ENCODE data around the gene TKTL2.

DNA sequence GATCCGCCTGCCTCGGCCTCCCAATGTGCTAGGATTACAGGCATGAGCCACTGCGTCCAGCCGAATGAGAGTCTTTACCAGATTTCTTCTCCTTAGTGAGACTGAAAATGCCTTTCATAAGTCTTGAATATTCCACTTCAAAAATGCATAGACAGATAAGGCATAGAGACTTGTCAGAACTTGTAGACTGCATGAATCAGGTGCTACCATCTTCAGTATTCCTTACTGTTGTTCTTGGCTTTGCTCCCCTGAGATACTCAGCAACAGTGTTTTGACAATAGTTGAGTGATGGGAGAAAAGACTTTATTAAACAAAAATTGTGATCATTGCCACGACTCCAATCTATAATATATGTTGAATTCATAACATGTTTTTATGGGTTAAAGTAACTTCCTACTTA, 11.0 kb downstream of the TKTL2 start:
- TF ChIP-seq, protein P1, sequence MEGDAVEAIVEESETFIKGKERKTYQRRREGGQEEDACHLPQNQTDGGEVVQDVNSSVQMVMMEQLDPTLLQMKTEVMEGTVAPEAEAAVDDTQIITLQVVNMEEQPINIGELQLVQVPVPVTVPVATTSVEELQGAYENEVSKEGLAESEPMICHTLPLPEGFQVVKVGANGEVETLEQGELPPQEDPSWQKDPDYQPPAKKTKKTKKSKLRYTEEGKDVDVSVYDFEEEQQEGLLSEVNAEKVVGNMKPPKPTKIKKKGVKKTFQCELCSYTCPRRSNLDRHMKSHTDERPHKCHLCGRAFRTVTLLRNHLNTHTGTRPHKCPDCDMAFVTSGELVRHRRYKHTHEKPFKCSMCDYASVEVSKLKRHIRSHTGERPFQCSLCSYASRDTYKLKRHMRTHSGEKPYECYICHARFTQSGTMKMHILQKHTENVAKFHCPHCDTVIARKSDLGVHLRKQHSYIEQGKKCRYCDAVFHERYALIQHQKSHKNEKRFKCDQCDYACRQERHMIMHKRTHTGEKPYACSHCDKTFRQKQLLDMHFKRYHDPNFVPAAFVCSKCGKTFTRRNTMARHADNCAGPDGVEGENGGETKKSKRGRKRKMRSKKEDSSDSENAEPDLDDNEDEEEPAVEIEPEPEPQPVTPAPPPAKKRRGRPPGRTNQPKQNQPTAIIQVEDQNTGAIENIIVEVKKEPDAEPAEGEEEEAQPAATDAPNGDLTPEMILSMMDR (IDR thresholded peaks at IDR 0.05; ENCODE audit: low read depth, low read length, poor library complexity, severe bottlenecking), result no peak
- no peak for TF ChIP-seq EZH2phosphoT487 (IDR thresholded peaks at IDR 0.05; ENCODE audit: borderline replicate concordance, low read length)

Measured in DOHH2 (cell line).